ENCODE measurements around the gene BLOC1S5. TPM values are rescaled to one million over a fixed set of nuclear protein-coding genes. Genes with fewer than 3 reads are reported as not detected.

BLOC1S5 gene
- total and polyA plus RNA-seq, 9 of the 15 experiments (the other 6 are each of a cell fraction or from before 2014, with no cell fraction given): 8.5 to 41.0 (median 27.7) TPM

DNA sequence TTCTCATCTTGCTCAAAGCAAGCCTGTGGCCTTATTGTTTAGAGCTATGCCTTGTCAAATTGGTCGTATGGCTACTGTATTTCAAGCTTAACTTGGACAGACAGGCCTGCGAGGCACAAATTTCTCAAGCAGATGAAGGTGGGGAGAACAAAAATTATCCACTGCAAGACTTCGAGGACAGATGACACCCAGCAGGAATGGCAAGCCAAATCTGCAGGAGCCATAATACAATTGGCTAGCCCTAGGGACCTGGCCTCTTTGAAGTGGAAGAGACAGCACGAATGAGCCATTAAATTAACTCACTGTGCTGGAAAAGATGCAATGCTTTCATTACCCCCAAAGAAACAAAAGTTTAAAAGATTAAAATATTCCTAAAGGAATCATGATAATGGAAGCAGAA lies 5.0 kb upstream of the BLOC1S5 start:
- peaks cover 0 to 4% of the 10 kb centered on the region in 2 experiments; a peak in 1 of 5 replicates for H3K27me3 ChIP-seq (ENCODE audit: control insufficient read depth in 2 of 2, insufficient read depth in 2 of 2, low read length in 2 of 2)
- no peaks in the 10 kb centered on the region for H3K9me1 ChIP-seq (ENCODE audit: control insufficient read depth, insufficient read depth, low read length)
- H3K4me2 ChIP-seq (ENCODE audit: insufficient read depth, low read length): no peak overlapping the region
- BruUV-seq (replicated peaks): no TSS peak
- peaks cover under 1% of the 10 kb centered on the region; the same call in 2 of the 3 replicates for H3K79me2 ChIP-seq (ENCODE audit: control insufficient read depth, insufficient read depth, low read length)
- H3K36me3 ChIP-seq (ENCODE audit: control insufficient read depth, insufficient read depth, low read length): no peaks in the 10 kb centered on the region
- no peak overlapping the region for H3K27ac ChIP-seq (ENCODE audit: extremely low read depth, low read depth, low read length)
- no peak overlapping the region for H2AFZ ChIP-seq (ENCODE audit: low read depth, low read length)
- H3K9ac ChIP-seq (ENCODE audit: insufficient read depth in 1 of 2, low read depth in 2 of 2, low read length in 2 of 2): no peak overlapping the region
- ChIA-PET CTCF (ENCODE audit: low intra/inter-chr PET ratio) (no interaction called here), POLR2A (interaction anchor here (0.9 to 1.1 kb wide), 2 partner anchors 16 to 18 kb away, joined by 3 to 4 read pairs; no protein-coding TSS in a partner anchor)
- H3K4me1 ChIP-seq (replicated peaks in 1 of 2; ENCODE audit: control insufficient read depth in 2 of 2, insufficient read depth in 2 of 2, low read length in 2 of 2): peaks cover 1 to 9% of the 10 kb centered on the region in 2 experiments
- H4K20me1 ChIP-seq (replicated peaks; ENCODE audit: control insufficient read depth, insufficient read depth, low read length): no peaks in the 10 kb centered on the region
- no peak for ATAC-seq
- no peak for TF ChIP-seq KAT7 (CRISPR knock-in tag; IDR thresholded peaks at IDR 0.05; ENCODE audit: borderline replicate concordance)
- TF ChIP-seq, protein P1, sequence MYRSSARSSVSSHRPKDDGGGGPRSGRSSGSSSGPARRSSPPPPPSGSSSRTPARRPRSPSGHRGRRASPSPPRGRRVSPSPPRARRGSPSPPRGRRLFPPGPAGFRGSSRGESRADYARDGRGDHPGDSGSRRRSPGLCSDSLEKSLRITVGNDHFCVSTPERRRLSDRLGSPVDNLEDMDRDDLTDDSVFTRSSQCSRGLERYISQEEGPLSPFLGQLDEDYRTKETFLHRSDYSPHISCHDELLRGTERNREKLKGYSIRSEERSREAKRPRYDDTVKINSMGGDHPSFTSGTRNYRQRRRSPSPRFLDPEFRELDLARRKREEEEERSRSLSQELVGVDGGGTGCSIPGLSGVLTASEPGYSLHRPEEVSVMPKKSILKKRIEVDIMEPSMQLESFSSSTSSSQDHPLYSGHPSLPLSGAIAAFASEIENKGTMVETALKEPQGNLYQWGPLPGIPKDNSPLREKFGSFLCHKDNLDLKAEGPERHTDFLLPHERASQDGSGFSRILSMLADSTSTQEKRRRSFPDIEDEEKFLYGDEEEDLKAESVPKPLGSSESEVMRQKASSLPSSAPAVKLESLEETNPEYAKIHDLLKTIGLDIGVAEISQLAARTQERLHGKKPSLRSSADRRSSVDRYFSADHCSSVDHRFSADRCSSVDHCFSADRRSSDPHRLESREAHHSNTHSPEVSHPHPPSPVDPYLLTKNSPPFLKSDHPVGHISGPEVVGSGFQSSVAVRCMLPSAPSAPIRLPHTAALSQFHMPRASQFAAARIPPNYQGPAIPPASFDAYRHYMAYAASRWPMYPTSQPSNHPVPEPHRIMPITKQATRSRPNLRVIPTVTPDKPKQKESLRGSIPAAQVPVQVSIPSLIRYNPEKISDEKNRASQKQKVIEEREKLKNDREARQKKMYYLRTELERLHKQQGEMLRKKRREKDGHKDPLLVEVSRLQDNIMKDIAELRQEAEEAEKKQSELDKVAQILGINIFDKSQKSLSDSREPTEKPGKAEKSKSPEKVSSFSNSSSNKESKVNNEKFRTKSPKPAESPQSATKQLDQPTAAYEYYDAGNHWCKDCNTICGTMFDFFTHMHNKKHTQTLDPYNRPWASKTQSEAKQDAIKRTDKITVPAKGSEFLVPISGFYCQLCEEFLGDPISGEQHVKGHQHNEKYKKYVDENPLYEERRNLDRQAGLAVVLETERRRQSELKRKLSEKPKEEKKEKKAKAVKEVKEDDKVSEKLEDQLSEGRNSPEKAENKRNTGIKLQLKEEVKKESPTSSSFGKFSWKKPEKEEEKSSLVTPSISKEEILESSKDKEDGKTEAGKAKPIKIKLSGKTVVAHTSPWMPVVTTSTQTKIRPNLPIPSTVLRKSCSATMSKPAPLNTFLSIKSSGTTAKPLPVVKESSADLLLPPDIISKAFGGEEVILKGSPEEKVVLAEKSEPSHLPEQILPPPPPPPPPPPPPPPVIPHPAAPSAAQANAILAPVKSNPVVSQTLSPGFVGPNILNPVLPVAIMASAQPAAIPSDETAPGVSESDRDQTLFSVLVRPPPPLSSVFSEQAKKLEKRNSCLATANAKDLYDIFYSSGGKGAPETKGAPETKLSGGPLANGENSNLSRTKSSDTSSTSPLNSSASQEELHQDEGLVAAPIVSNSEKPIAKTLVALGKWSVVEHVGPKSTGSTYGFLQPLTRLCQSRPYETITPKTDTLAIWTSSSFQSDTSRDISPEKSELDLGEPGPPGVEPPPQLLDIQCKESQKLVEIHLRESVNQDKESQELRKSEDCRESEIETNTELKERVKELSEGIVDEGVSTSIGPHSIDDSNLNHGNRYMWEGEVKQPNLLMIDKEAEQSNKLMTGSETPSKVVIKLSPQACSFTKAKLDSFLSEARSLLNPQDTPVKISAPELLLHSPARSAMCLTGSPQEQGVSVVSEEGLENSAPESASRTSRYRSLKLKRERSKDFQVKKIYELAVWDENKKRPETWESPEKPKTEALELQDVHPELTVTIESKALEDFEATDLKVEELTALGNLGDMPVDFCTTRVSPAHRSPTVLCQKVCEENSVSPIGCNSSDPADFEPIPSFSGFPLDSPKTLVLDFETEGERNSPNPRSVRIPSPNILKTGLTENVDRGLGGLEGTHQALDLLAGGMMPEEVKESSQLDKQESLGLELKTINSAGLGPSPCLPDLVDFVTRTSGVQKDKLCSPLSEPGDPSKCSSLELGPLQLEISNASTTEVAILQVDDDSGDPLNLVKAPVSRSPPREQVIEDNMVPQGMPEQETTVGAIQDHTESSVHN (IDR thresholded peaks at IDR 0.05; ENCODE audit: borderline replicate concordance in 1 of 2, low read depth in 1 of 2): no peak
- no peak for TF ChIP-seq RNF2 (IDR thresholded peaks at IDR 0.05)
- TF ChIP-seq TAF15 (IDR thresholded peaks at IDR 0.05; ENCODE audit: low read depth, low read length): no peak
- TF ChIP-seq, protein P2, sequence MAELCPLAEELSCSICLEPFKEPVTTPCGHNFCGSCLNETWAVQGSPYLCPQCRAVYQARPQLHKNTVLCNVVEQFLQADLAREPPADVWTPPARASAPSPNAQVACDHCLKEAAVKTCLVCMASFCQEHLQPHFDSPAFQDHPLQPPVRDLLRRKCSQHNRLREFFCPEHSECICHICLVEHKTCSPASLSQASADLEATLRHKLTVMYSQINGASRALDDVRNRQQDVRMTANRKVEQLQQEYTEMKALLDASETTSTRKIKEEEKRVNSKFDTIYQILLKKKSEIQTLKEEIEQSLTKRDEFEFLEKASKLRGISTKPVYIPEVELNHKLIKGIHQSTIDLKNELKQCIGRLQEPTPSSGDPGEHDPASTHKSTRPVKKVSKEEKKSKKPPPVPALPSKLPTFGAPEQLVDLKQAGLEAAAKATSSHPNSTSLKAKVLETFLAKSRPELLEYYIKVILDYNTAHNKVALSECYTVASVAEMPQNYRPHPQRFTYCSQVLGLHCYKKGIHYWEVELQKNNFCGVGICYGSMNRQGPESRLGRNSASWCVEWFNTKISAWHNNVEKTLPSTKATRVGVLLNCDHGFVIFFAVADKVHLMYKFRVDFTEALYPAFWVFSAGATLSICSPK (IDR thresholded peaks at IDR 0.05; ENCODE audit: borderline replicate concordance): no peak
- TF ChIP-seq ZNF212 (CRISPR knock-in tag; IDR thresholded peaks at IDR 0.05): no peak
- no peak for TF ChIP-seq PTTG1 (tag; IDR thresholded peaks at IDR 0.05; ENCODE audit: low read depth)
- no peak for TF ChIP-seq PRMT5 (CRISPR knock-in tag; IDR thresholded peaks at IDR 0.05)
- TF ChIP-seq NCOA1 (IDR thresholded peaks at IDR 0.05; ENCODE audit: low read depth): no peak
- H3K9me3 ChIP-seq (replicated peaks; ENCODE audit: control insufficient read depth, insufficient read depth, low read depth, low read length): 0 out of 2 replicates have a peak, but pooled peaks cover 2% of the 10 kb centered on the region
- DNase-seq (ENCODE audit: extremely low read depth in 1 of 4, low spot score in 3 of 4): no peak
- WGBS (ENCODE audit: insufficient coverage, low coverage, missing lambda C conversion rate): 4% methylated on average over 4 of the region's 4 CpGs
- H3K4me3 ChIP-seq: no peak overlapping the region
- in situ Hi-C loops (cut with MboI) (no loop called here), intact Hi-C loops (cut with micrococcal nuclease) (no loop called here)
- FAIRE-seq: no peak
